B cell (primary cell): ENCODE measurements around the gene ALOXE3. TPM values are rescaled to one million over a fixed set of nuclear protein-coding genes. Genes with fewer than 3 reads are reported as not detected.

Experiments used
- ATAC-seq: fragments of 200-7000 bp; cut with Tn5 transposase; one replicate; pipeline ENCODE4 v1.10.0; 2021; ENCODE audit warnings: low read depth, mild to moderate bottlenecking, moderate number of reproducible peaks, moderate library complexity
- CTCF ChIA-PET: fragments of 350-600 bp; sonication (Branson Sonifier 250); formaldehyde crosslinking; loops from one replicate; lab custom pipeline; 2021; ENCODE audit warnings: antibody characterized with exemption, inconsistent platforms; lab: Charles Lee
- POLR2A ChIA-PET: fragments of 350-600 bp; sonication (Branson Sonifier 250); formaldehyde crosslinking; loops from one replicate; lab custom pipeline; 2021; ENCODE audit warnings: antibody characterized with exemption; lab: Charles Lee
- DNase-seq: peaks from one replicate; pipeline ENCODE4 v3.0.0; 2013
- H2AFZ ChIP-seq: 2 replicates; pipeline ENCODE4 v1.6.1; 2012; ENCODE audit warnings: mild to moderate bottlenecking, low read depth, low read length; ENCODE audit not compliant: insufficient read depth, poor library complexity, severe bottlenecking
- H3K27ac ChIP-seq, 2 donors: 1 replicate in 1 of 2; 2 replicates in 1 of 2; pipeline ENCODE4 v1.5.1; 2012 to 2013; ENCODE audit warnings: low read length in 2 of 2, mild to moderate bottlenecking in 2 of 2, moderate library complexity in 1 of 2
- H3K27me3 ChIP-seq, 4 experiments: fragments of 200-600 bp in 1 of 4; sonication (generic) in 1 of 4; replicated peaks in 1 of 4; 1 replicate in 2 of 4; 2 replicates in 2 of 4; pipeline versions ENCODE4 v1.6.1 to v1.7.0; 2013 to 2016; ENCODE audit warnings: low read length in 3 of 4, mild to moderate bottlenecking in 2 of 4, mixed read lengths in 1 of 4, moderate library complexity in 1 of 4; ENCODE audit not compliant: insufficient read depth in 4 of 4, control insufficient read depth in 3 of 4; ENCODE audit errors: control extremely low read depth in 1 of 4
- H3K36me3 ChIP-seq, 2 experiments: replicated peaks in 1 of 2; 1 replicate in 1 of 2; 2 replicates in 1 of 2; pipeline versions ENCODE4 v1.6.1 to v1.7.1; 2013; ENCODE audit warnings: low read length in 1 of 2; ENCODE audit not compliant: insufficient read depth in 2 of 2, control insufficient read depth in 1 of 2; ENCODE audit errors: control extremely low read depth in 1 of 2, extremely low read depth in 1 of 2
- H3K4me1 ChIP-seq, 2 donors: fragments of 200-600 bp in 1 of 2; sonication (generic) in 1 of 2; 1 replicate in 1 of 2; 2 replicates in 1 of 2; pipeline versions ENCODE4 v1.5.1 to v1.6.1; 2013 to 2017; ENCODE audit warnings: low read length in 2 of 2; ENCODE audit not compliant: control insufficient read depth in 2 of 2, insufficient read depth in 2 of 2
- H3K4me2 ChIP-seq: replicated peaks from 2 replicates; pipeline ENCODE3; 2012; ENCODE audit warnings: mild to moderate bottlenecking, low read depth, low read length; ENCODE audit not compliant: poor library complexity, severe bottlenecking
- H3K4me3 ChIP-seq, 5 experiments: fragments of 200-600 bp in 1 of 5; sonication (generic) in 1 of 5; 1 replicate in 3 of 5; 2 replicates in 2 of 5; pipeline versions ENCODE4 v1.5.1 to v1.7.0; 2011 to 2016; ENCODE audit warnings: low read length in 4 of 5, mild to moderate bottlenecking in 4 of 5, low read depth in 2 of 5, control low read depth in 1 of 5, moderate library complexity in 1 of 5; ENCODE audit not compliant: insufficient read depth in 1 of 5; ENCODE audit errors: control extremely low read depth in 1 of 5, extremely low read depth in 1 of 5
- H3K79me2 ChIP-seq: fragments of 200-600 bp; sonication (generic); one replicate; pipeline ENCODE4 v1.6.0; 2016; ENCODE audit warnings: low read length; ENCODE audit not compliant: control insufficient read depth, insufficient read depth
- H3K9ac ChIP-seq: fragments of 200-600 bp; sonication (generic); 2 replicates; pipeline ENCODE4 v1.6.1; 2017; ENCODE audit warnings: mild to moderate bottlenecking, low read length, moderate library complexity
- H3K9me3 ChIP-seq, 3 donors: one replicate each; pipeline versions ENCODE4 v1.6.1 to v1.7.1; 2013; ENCODE audit warnings: low read length in 2 of 3; ENCODE audit not compliant: control insufficient read depth in 2 of 3, insufficient read depth in 1 of 3; ENCODE audit errors: control extremely low read depth in 1 of 3
- H4K20me1 ChIP-seq: 2 replicates; pipeline ENCODE4 v1.6.0; 2012; ENCODE audit warnings: mild to moderate bottlenecking, low read length; ENCODE audit not compliant: insufficient read depth, control insufficient read depth, poor library complexity, severe bottlenecking
- H3K27ac Mint-ChIP-seq: one replicate; pipeline ENCODE4 v1.8.0; 2021; ENCODE audit warnings: mixed read lengths
- H3K27me3 Mint-ChIP-seq: one replicate; pipeline ENCODE4 v1.8.0; 2021; ENCODE audit warnings: mixed read lengths
- H3K4me1 Mint-ChIP-seq: one replicate; pipeline ENCODE4 v1.8.0; 2021; ENCODE audit warnings: mixed read lengths
- H3K4me3 Mint-ChIP-seq: one replicate; pipeline ENCODE4 v1.8.0; 2021; ENCODE audit warnings: mixed read lengths
- H3K9me3 Mint-ChIP-seq: one replicate; pipeline ENCODE4 v1.8.0; 2022; ENCODE audit warnings: mixed read lengths; ENCODE audit not compliant: insufficient read depth
- EZH2 ChIP-seq: IDR thresholded peaks from 2 replicates; pipeline ENCODE4 v1.6.1; 2012; ENCODE audit warnings: borderline replicate concordance, low read depth, mild to moderate bottlenecking, moderate library complexity, low read length; ENCODE audit not compliant: insufficient read depth, poor library complexity, severe bottlenecking
- WGBS: methylation state at CpG from one replicate; pipeline ENCODE4 v1.1.5; 2013; ENCODE audit warnings: missing lambda C conversion rate; ENCODE audit not compliant: insufficient coverage; 5-methylcytosine and 5-hydroxymethylcytosine counted together
- intact Hi-C: fragments of 100-400 bp; cut with micrococcal nuclease; formaldehyde crosslinking; loops from one replicate; pipeline ENCODE4 v1.10.0; 2022
- polyA plus RNA-seq: library from polyadenylated mRNA; depleted of rRNA; stranded (reverse); fragments of >200 nt; gene quantifications from 2 replicates; pipeline ENCODE4 v1.2.3, GENCODE V29; 2012
- total RNA-seq, 2 donors: library from RNA; stranded (reverse); fragments of 120-200 nt in 1 of 2; gene quantifications; 1 replicate in 1 of 2; 2 replicates in 1 of 2; pipeline versions ENCODE4 v1.2.3 to v1.2.4, GENCODE V29; 2013 to 2022
- TF ChIP-seq, protein P1 (sequence below): fragments of 200-600 bp; IDR thresholded peaks from one replicate; pipeline ENCODE4 v1.8.0; 2022; ENCODE audit warnings: antibody characterized with exemption, mild to moderate bottlenecking

ALOXE3 gene
- total and polyA plus RNA-seq, 2 donors (not counting 1 experiment from before 2014, with no cell fraction given), result 0.04 TPM; not detected in 1

DNA sequence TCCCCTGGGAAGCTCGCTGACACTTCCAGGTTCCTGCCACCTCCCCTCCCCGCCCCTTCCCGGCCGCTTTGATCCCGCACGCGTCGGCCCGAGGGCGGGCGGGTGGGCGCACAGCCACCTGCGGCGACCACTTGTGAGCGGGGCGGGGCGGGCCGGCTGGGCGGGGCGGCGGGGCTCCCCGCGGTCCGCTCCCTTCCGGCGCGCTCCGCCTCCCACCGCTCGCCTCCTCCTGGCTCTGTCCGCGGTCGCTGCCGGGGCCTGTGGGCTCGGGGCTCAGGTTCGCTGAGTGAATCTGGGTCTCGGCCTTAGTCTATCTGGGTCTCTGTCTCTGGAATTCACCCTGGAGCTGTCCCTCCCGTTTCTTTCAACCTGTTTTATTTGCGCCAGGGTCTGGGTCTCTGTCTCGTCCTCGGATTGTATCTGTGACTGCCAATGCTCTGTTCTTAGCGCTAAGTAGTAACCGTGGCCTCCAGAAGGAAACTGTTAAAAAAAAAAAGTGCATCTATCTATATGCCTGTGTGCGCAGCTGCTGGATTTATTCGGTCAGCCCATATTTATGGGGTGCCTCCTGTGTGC, 8.3 kb upstream of the ALOXE3 start:
- H3K4me1 Mint-ChIP-seq, result peaks cover 50% of the 10 kb centered on the region
- Histone ChIP-seq H3K4me1 (peaks cover 45 to 54% of the 10 kb centered on the region in 2 donors), H3K36me3 (no peaks in the 10 kb centered on the region), H3K4me3 (peak overlapping the region; percentile 70 to 85 (median 72)), H3K27ac (no peak overlapping the region), H3K79me2 (no peaks in the 10 kb centered on the region), H4K20me1 (peaks cover 34% of the 10 kb centered on the region), H3K4me2 (peak overlapping the region; percentile 91), H2AFZ (peak overlapping the region; percentile 88), H3K27me3 (peaks cover 0 to 43% (median 18%) of the 10 kb centered on the region in 4 experiments), H3K9ac (peak overlapping the region; percentile 83), H3K9me3 (peaks cover 0 to 21% (median 0%) of the 10 kb centered on the region in 3 donors)
- ATAC-seq (peak; percentile 48), DNase-seq (peak; percentile 71)
- peak overlapping the region; percentile 94 for H3K4me3 Mint-ChIP-seq
- H3K27me3 Mint-ChIP-seq, result peaks cover 27% of the 10 kb centered on the region
- intact Hi-C loops, result loop anchor here (1.0 kb wide), 1 partner anchor 12 kb away; no protein-coding TSS in a partner anchor
- CTCF ChIA-PET, result interaction anchor here (0.8 to 2.4 kb wide), 9 partner anchors 10 to 174 kb away, joined by 3 to 18 read pairs (median 4); no protein-coding TSS in a partner anchor
- POLR2A ChIA-PET, result interaction anchor here (0.6 to 2.5 kb wide), 5 partner anchors 12 to 743 kb away, joined by 3 to 7 read pairs (median 3); no protein-coding TSS in a partner anchor
- under 1% methylated on average over 42 of the region's 45 CpGs for WGBS
- TF ChIP-seq, protein P1, sequence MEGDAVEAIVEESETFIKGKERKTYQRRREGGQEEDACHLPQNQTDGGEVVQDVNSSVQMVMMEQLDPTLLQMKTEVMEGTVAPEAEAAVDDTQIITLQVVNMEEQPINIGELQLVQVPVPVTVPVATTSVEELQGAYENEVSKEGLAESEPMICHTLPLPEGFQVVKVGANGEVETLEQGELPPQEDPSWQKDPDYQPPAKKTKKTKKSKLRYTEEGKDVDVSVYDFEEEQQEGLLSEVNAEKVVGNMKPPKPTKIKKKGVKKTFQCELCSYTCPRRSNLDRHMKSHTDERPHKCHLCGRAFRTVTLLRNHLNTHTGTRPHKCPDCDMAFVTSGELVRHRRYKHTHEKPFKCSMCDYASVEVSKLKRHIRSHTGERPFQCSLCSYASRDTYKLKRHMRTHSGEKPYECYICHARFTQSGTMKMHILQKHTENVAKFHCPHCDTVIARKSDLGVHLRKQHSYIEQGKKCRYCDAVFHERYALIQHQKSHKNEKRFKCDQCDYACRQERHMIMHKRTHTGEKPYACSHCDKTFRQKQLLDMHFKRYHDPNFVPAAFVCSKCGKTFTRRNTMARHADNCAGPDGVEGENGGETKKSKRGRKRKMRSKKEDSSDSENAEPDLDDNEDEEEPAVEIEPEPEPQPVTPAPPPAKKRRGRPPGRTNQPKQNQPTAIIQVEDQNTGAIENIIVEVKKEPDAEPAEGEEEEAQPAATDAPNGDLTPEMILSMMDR, result no peak
- TF ChIP-seq EZH2, result no peak
- H3K9me3 Mint-ChIP-seq, result no peaks in the 10 kb centered on the region
- H3K27ac Mint-ChIP-seq, result peak overlapping the region; percentile 83
